ENCODE results near the gene TULP4. TPM values are rescaled to one million over a fixed set of nuclear protein-coding genes. Genes with fewer than 3 reads are reported as not detected.

The TULP4 gene
- total and polyA plus RNA-seq, 2 of the 8 experiments (the other 6 are each of a cell fraction or from before 2014, with no cell fraction given) = 7.7 to 51.6 TPM

DNA sequence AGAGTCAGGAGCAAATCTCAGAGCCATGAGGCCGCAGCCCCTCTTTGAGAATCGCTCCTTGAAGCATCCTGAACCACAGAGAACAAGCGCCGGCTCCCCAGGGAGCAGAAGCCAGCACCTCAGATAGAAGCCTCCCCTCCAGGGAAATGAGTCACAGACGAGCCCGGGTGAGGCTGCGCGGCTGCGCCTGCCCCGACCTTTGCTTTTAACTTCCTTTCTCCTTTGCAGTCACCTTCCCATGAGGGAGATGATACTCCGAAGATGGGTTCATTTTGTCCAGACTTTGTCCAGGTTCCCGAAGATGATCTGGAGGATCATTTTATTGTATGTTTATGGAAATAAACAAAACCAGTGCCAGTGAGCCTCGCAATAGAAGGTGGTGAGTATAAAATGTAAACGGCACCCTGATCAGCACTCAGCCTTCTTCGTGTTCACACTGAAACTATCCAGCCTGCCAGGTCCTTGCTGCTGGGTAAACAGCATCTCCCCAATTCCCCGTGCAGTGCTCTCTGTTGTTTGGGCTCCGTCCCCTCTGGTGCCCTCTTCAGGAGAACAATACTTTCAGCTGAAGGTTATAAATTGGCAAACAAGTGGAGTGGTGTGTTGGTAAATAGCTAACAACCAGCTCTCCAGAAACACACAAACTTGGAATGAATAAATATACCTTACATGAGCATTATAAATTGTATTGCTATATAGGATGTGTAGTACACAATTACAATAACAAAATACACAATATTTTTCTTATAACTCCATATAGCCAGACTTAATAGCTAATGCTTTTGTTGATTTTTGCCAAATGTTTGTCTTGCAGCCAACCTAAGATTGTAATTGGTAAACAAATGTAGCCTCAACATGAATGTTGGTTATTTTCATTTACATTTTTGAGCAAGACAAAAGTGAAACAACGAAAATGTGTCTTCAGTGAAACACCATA lies 206.2 kb downstream of the TULP4 start (continued):
- TF ChIP-seq, protein P1, sequence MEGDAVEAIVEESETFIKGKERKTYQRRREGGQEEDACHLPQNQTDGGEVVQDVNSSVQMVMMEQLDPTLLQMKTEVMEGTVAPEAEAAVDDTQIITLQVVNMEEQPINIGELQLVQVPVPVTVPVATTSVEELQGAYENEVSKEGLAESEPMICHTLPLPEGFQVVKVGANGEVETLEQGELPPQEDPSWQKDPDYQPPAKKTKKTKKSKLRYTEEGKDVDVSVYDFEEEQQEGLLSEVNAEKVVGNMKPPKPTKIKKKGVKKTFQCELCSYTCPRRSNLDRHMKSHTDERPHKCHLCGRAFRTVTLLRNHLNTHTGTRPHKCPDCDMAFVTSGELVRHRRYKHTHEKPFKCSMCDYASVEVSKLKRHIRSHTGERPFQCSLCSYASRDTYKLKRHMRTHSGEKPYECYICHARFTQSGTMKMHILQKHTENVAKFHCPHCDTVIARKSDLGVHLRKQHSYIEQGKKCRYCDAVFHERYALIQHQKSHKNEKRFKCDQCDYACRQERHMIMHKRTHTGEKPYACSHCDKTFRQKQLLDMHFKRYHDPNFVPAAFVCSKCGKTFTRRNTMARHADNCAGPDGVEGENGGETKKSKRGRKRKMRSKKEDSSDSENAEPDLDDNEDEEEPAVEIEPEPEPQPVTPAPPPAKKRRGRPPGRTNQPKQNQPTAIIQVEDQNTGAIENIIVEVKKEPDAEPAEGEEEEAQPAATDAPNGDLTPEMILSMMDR (IDR thresholded peaks at IDR 0.05; ENCODE audit: control extremely low read depth in 1 of 3, insufficient read depth in 1 of 3, low read depth in 1 of 3, low read length in 3 of 3) = peak; percentile 52 to 96 (median 82)
